ENCODE measurements around the gene MIAT.

- TF ChIP-seq, protein P1, sequence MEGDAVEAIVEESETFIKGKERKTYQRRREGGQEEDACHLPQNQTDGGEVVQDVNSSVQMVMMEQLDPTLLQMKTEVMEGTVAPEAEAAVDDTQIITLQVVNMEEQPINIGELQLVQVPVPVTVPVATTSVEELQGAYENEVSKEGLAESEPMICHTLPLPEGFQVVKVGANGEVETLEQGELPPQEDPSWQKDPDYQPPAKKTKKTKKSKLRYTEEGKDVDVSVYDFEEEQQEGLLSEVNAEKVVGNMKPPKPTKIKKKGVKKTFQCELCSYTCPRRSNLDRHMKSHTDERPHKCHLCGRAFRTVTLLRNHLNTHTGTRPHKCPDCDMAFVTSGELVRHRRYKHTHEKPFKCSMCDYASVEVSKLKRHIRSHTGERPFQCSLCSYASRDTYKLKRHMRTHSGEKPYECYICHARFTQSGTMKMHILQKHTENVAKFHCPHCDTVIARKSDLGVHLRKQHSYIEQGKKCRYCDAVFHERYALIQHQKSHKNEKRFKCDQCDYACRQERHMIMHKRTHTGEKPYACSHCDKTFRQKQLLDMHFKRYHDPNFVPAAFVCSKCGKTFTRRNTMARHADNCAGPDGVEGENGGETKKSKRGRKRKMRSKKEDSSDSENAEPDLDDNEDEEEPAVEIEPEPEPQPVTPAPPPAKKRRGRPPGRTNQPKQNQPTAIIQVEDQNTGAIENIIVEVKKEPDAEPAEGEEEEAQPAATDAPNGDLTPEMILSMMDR (IDR thresholded peaks at IDR 0.05; ENCODE audit: control extremely low read depth in 1 of 3, insufficient read depth in 1 of 3, low read depth in 1 of 3, low read length in 3 of 3) = peak; percentile 51 to 76 (median 68)
- TF ChIP-seq POLR2AphosphoS5 (IDR thresholded peaks at IDR 0.05; ENCODE audit: low read depth, low read length) = peak; percentile 75; the same call in 1 of the 2 replicates
Observed at GRCh38 chr22:26672590-26673468, 15.4 kb downstream of the MIAT start.

All from H1 (cell line).